SK-N-SH treated with all-trans-retinoic acid at 6 μM for 48 hours (cell line): ENCODE measurements around the gene NEURL1.
A peak's percentile ranks its signal among the peaks of the same experiment; 100 is the strongest.

ENCODE experiments used
- ATAC-seq: fragments of 200-7000 bp; cut with Tn5 transposase; 3 replicates; pipeline ENCODE4 v1.9.1; 2020; ENCODE audit warnings: mild to moderate bottlenecking, moderate library complexity
- ARNTL ChIP-seq: fragments of 450-650 bp; formaldehyde crosslinking; IDR thresholded peaks from 2 replicates; pipeline ENCODE4 v1.5.0; 2020; ENCODE audit warnings: low read depth, mild to moderate bottlenecking, moderate library complexity, borderline replicate concordance
- BACH2 ChIP-seq: fragments of 250-450 bp; sonication (Bioruptor Pico); IDR thresholded peaks from 2 replicates; pipeline ENCODE4 v1.9.0; 2021; ENCODE audit warnings: mild to moderate bottlenecking, borderline replicate concordance
- CSDC2 ChIP-seq: fragments of 250-450 bp; sonication (Bioruptor Pico); IDR thresholded peaks from 2 replicates; pipeline ENCODE4 v1.5.0; 2020; ENCODE audit warnings: mild to moderate bottlenecking, moderate library complexity
- ESRRG ChIP-seq: fragments of 250-450 bp; sonication (Bioruptor Pico); IDR thresholded peaks from 2 replicates; pipeline ENCODE4 v1.6.1; 2021; ENCODE audit warnings: mild to moderate bottlenecking
- GLIS3 ChIP-seq: fragments of 250-450 bp; sonication (Bioruptor Pico); IDR thresholded peaks from 2 replicates; pipeline ENCODE4 v1.5.0; 2020; ENCODE audit warnings: mild to moderate bottlenecking, moderate library complexity
- OSR1 ChIP-seq: fragments of 250-450 bp; sonication (Bioruptor Pico); IDR thresholded peaks from 2 replicates; pipeline ENCODE4 v1.8.0; 2022; ENCODE audit warnings: moderate library complexity, mild to moderate bottlenecking, inconsistent platforms
- PPARA ChIP-seq: fragments of 250-450 bp; sonication (Bioruptor Pico); IDR thresholded peaks from 2 replicates; pipeline ENCODE4 v1.5.0; 2020; ENCODE audit warnings: mild to moderate bottlenecking, borderline replicate concordance
- RARB ChIP-seq: fragments of 250-450 bp; sonication (Bioruptor Pico); IDR thresholded peaks from 2 replicates; pipeline ENCODE4 v1.8.0; 2021; ENCODE audit warnings: mild to moderate bottlenecking, moderate library complexity
- SNAI2 ChIP-seq: fragments of 250-450 bp; sonication (Bioruptor Pico); IDR thresholded peaks from 2 replicates; pipeline ENCODE4 v1.5.0; 2020; ENCODE audit warnings: mild to moderate bottlenecking, moderate library complexity
- TCF4 ChIP-seq: fragments of 250-450 bp; sonication (Bioruptor Pico); IDR thresholded peaks from 2 replicates; pipeline ENCODE4 v1.8.0; 2021; ENCODE audit warnings: mild to moderate bottlenecking, moderate library complexity, borderline replicate concordance
- TOX ChIP-seq: fragments of 250-450 bp; sonication (Bioruptor Pico); IDR thresholded peaks from 2 replicates; pipeline ENCODE4 v1.8.0; 2021; ENCODE audit warnings: mild to moderate bottlenecking, moderate library complexity, borderline replicate concordance
- ZC3H10 ChIP-seq: fragments of 250-450 bp; sonication (Bioruptor Pico); IDR thresholded peaks from 2 replicates; pipeline ENCODE4 v1.5.1; 2021; ENCODE audit warnings: mild to moderate bottlenecking, moderate library complexity
- ZFP3 ChIP-seq: fragments of 250-450 bp; sonication (Bioruptor Pico); IDR thresholded peaks from 2 replicates; pipeline ENCODE4 v1.5.0; 2020; ENCODE audit warnings: mild to moderate bottlenecking, moderate library complexity
- ZFP30 ChIP-seq: fragments of 450-650 bp; formaldehyde crosslinking; IDR thresholded peaks from 2 replicates; pipeline ENCODE4 v1.5.0; 2022; ENCODE audit warnings: mild to moderate bottlenecking, moderate library complexity
- ZNF565 ChIP-seq: fragments of 450-650 bp; formaldehyde crosslinking; conservative IDR thresholded peaks from 2 replicates; pipeline ENCODE4 v1.5.0; 2020; ENCODE audit warnings: low read depth, mild to moderate bottlenecking, moderate library complexity
- ZNF70 ChIP-seq: fragments of 450-650 bp; formaldehyde crosslinking; IDR thresholded peaks from 2 replicates; pipeline ENCODE4 v1.5.0; 2020; ENCODE audit warnings: mild to moderate bottlenecking, moderate library complexity
- ZNF8 ChIP-seq: fragments of 450-650 bp; formaldehyde crosslinking; IDR thresholded peaks from 2 replicates; pipeline ENCODE4 v1.5.0; 2020; ENCODE audit warnings: mild to moderate bottlenecking, moderate library complexity
- TF ChIP-seq, protein P1 (sequence below): fragments of 250-450 bp; sonication (Bioruptor Pico); IDR thresholded peaks from 2 replicates; pipeline ENCODE4 v1.8.0; 2020; ENCODE audit warnings: mild to moderate bottlenecking, moderate library complexity, borderline replicate concordance
- TF ChIP-seq, protein P2 (sequence below): fragments of 250-450 bp; sonication (Bioruptor Pico); IDR thresholded peaks from 2 replicates; pipeline ENCODE4 v1.8.0; 2021; ENCODE audit warnings: low read depth, mild to moderate bottlenecking, moderate library complexity, borderline replicate concordance
- TF ChIP-seq, protein P3 (sequence below): fragments of 250-450 bp; sonication (Bioruptor Pico); IDR thresholded peaks from 2 replicates; pipeline ENCODE4 v1.5.1; 2020; ENCODE audit warnings: low read depth, mild to moderate bottlenecking, moderate library complexity
- TF ChIP-seq, protein P4 (sequence below): fragments of 250-450 bp; sonication (Bioruptor Pico); IDR thresholded peaks from 2 replicates; pipeline ENCODE4 v1.5.1; 2021; ENCODE audit warnings: mild to moderate bottlenecking, moderate library complexity
- TF ChIP-seq, protein P5 (sequence below): fragments of 250-450 bp; sonication (Bioruptor Pico); IDR thresholded peaks from 2 replicates; pipeline ENCODE4 v1.5.0; 2020; ENCODE audit warnings: mild to moderate bottlenecking, moderate library complexity

NEURL1 gene

DNA sequence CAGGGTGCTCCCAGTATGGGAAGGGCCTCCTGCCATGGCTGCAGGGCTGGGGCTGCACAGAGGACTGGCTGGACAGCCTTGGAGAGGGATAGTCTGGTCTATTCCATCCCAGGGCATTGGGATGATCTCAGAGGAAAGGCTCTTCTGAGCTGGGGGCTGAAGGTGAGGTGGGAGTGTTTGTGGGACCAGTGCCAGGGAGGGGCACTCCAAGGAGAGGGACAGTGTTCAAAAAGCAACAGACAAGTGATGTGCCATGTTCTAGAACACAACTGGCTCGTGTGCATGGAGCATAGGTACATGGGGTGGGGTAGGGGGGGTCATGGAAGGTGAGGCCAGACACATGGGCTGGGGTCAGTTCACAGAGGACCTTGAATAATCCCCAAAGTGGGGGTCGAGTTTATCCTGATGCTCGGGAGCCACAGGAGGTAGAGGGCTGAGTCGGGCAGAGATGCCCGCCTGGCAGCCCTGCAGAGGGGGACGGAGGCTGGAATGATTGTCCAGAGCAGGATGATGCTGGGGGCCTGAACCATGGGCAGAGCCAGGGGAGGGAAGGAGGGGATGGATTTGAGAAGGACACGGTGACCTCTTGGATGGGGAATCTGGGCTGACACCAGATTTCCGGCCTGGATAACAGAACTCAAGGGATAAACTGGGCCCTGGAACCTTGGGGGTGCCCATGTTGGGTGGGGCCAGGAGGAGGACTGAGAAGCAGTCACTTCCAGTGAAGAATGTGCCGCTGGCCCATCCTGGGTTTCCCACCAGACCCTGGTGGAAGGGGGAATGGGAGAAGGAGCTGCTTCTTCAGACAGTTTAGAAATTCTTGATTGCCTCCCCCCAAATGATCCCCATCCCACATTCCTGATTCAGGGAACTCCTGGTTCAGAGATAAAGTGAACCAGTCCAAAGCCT is 50.4 kb downstream of the NEURL1 start:
- ATAC-seq: peak; percentile 26; the same call in 1 of the 3 replicates
- TF ChIP-seq BACH2 (CRISPR knock-in tag): no peak
- TF ChIP-seq PPARA (CRISPR knock-in tag): no peak
- no peak for TF ChIP-seq ZC3H10
- no peak for TF ChIP-seq ZFP30 (CRISPR knock-in tag)
- no peak for TF ChIP-seq ZFP3 (CRISPR knock-in tag)
- TF ChIP-seq OSR1: no peak
- TF ChIP-seq ARNTL (CRISPR knock-in tag): no peak
- no peak for TF ChIP-seq ZNF565 (CRISPR knock-in tag)
- no peak for TF ChIP-seq TOX (CRISPR knock-in tag)
- TF ChIP-seq, protein P1, sequence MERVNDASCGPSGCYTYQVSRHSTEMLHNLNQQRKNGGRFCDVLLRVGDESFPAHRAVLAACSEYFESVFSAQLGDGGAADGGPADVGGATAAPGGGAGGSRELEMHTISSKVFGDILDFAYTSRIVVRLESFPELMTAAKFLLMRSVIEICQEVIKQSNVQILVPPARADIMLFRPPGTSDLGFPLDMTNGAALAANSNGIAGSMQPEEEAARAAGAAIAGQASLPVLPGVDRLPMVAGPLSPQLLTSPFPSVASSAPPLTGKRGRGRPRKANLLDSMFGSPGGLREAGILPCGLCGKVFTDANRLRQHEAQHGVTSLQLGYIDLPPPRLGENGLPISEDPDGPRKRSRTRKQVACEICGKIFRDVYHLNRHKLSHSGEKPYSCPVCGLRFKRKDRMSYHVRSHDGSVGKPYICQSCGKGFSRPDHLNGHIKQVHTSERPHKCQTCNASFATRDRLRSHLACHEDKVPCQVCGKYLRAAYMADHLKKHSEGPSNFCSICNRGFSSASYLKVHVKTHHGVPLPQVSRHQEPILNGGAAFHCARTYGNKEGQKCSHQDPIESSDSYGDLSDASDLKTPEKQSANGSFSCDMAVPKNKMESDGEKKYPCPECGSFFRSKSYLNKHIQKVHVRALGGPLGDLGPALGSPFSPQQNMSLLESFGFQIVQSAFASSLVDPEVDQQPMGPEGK (CRISPR knock-in tag): no peak
- no peak for TF ChIP-seq SNAI2 (CRISPR knock-in tag)
- no peak for TF ChIP-seq ESRRG (CRISPR knock-in tag)
- TF ChIP-seq ZNF70: no peak
- TF ChIP-seq, protein P2, sequence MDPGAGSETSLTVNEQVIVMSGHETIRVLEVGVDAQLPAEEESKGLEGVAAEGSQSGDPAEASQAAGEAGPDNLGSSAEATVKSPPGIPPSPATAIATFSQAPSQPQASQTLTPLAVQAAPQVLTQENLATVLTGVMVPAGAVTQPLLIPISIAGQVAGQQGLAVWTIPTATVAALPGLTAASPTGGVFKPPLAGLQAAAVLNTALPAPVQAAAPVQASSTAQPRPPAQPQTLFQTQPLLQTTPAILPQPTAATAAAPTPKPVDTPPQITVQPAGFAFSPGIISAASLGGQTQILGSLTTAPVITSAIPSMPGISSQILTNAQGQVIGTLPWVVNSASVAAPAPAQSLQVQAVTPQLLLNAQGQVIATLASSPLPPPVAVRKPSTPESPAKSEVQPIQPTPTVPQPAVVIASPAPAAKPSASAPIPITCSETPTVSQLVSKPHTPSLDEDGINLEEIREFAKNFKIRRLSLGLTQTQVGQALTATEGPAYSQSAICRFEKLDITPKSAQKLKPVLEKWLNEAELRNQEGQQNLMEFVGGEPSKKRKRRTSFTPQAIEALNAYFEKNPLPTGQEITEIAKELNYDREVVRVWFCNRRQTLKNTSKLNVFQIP (CRISPR knock-in tag): no peak
- TF ChIP-seq RARB (CRISPR knock-in tag): no peak
- no peak for TF ChIP-seq GLIS3 (CRISPR knock-in tag)
- no peak for TF ChIP-seq TCF4 (CRISPR knock-in tag)
- TF ChIP-seq CSDC2 (CRISPR knock-in tag): no peak
- TF ChIP-seq, protein P3, sequence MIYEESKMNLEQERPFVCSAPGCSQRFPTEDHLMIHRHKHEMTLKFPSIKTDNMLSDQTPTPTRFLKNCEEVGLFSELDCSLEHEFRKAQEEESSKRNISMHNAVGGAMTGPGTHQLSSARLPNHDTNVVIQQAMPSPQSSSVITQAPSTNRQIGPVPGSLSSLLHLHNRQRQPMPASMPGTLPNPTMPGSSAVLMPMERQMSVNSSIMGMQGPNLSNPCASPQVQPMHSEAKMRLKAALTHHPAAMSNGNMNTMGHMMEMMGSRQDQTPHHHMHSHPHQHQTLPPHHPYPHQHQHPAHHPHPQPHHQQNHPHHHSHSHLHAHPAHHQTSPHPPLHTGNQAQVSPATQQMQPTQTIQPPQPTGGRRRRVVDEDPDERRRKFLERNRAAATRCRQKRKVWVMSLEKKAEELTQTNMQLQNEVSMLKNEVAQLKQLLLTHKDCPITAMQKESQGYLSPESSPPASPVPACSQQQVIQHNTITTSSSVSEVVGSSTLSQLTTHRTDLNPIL (CRISPR knock-in tag): no peak

DNA sequence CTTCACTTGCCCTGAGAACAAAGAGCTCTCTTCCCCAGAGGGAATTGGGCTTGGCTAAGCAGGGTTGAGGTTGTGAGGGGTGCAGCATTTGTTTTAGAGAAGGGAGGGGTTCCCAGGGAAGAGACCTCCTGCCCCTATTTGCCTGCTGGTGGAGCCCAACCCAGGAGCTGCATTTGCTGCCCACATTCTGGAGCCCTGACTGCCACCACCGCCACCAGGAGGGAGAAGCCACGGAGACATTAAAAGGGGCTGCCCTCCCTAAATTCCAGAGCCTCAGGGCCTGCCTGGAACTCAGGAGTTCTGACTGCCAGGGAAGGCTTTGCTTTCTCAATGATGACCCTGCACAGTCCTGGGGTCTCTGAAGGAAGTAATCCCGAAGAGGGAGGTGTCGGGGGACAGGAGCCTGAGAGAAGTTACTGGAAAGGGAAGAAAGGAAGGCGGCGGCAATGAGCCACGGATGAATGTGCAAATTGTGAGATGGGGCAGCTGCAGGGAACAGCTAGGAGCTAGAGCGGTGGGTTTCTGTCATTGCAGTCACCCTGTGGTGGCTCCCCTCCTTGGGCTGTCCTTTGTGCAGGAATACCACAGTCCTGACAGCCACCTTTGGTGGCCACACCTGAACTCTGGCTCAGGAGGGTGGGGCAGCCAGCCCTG is 51.3 kb downstream of the NEURL1 start:
- ATAC-seq: no peak
- no peak for TF ChIP-seq SNAI2 (CRISPR knock-in tag)
- TF ChIP-seq, all 23 proteins: peak for 0

DNA sequence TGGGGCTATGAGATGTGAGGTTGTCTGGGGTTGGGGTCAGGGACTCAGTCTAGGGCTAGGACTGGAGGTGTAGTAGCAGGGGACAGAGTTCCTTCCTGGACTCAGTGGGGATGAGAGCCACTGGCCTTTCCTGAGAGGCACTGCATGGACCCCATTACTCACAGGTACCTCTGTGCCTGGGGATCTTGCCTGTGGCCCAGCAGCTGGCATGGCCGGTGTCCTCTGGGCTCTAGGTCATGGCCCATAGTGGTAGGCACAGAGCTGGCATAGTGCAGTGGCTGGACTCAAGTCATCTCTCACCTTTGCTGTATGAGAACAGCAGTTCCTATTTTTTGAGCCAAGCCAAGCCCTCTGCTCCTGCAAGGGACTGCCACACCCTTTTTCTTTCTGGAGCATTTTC is 51.9 kb downstream of the NEURL1 start:
- no peak for ATAC-seq
- TF ChIP-seq, protein P3 (CRISPR knock-in tag): no peak
- TF ChIP-seq CSDC2 (CRISPR knock-in tag): no peak
- no peak for TF ChIP-seq TCF4 (CRISPR knock-in tag)
- TF ChIP-seq, protein P2 (CRISPR knock-in tag): no peak
- TF ChIP-seq, protein P4, sequence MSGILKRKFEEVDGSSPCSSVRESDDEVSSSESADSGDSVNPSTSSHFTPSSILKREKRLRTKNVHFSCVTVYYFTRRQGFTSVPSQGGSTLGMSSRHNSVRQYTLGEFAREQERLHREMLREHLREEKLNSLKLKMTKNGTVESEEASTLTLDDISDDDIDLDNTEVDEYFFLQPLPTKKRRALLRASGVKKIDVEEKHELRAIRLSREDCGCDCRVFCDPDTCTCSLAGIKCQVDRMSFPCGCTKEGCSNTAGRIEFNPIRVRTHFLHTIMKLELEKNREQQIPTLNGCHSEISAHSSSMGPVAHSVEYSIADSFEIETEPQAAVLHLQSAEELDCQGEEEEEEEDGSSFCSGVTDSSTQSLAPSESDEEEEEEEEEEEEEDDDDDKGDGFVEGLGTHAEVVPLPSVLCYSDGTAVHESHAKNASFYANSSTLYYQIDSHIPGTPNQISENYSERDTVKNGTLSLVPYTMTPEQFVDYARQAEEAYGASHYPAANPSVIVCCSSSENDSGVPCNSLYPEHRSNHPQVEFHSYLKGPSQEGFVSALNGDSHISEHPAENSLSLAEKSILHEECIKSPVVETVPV: no peak
- TF ChIP-seq ZNF70: no peak
- no peak for TF ChIP-seq GLIS3 (CRISPR knock-in tag)
- no peak for TF ChIP-seq ZNF8 (CRISPR knock-in tag)
- TF ChIP-seq, protein P1 (CRISPR knock-in tag): no peak
- TF ChIP-seq SNAI2 (CRISPR knock-in tag): no peak
- TF ChIP-seq, protein P5, sequence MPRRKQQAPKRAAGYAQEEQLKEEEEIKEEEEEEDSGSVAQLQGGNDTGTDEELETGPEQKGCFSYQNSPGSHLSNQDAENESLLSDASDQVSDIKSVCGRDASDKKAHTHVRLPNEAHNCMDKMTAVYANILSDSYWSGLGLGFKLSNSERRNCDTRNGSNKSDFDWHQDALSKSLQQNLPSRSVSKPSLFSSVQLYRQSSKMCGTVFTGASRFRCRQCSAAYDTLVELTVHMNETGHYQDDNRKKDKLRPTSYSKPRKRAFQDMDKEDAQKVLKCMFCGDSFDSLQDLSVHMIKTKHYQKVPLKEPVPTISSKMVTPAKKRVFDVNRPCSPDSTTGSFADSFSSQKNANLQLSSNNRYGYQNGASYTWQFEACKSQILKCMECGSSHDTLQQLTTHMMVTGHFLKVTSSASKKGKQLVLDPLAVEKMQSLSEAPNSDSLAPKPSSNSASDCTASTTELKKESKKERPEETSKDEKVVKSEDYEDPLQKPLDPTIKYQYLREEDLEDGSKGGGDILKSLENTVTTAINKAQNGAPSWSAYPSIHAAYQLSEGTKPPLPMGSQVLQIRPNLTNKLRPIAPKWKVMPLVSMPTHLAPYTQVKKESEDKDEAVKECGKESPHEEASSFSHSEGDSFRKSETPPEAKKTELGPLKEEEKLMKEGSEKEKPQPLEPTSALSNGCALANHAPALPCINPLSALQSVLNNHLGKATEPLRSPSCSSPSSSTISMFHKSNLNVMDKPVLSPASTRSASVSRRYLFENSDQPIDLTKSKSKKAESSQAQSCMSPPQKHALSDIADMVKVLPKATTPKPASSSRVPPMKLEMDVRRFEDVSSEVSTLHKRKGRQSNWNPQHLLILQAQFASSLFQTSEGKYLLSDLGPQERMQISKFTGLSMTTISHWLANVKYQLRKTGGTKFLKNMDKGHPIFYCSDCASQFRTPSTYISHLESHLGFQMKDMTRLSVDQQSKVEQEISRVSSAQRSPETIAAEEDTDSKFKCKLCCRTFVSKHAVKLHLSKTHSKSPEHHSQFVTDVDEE: no peak
